ENCODE data around the gene GALC.

GALC gene

GRCh38 chr14:87998482-87998881 lies 5.5 kb upstream of the GALC start:
- Histone ChIP-seq H4K12ac (ENCODE audit: low read depth, low read length) (no peak overlapping the region), H2AK5ac (ENCODE audit: low read length) (no peak overlapping the region), H3K4me1 (ENCODE audit: control insufficient read depth in 1 of 2, insufficient read depth in 2 of 2, low read length in 2 of 2) (peaks cover 3 to 6% of the 10 kb centered on the region in 2 experiments), H3K27me3 (ENCODE audit: insufficient read depth, low read length) (no peaks in the 10 kb centered on the region), H2BK120ac (ENCODE audit: insufficient read depth, low read length, poor library complexity) (no peak overlapping the region), H3K9ac (ENCODE audit: low read length) (no peak overlapping the region), H3K4me2 (ENCODE audit: low read length) (no peak overlapping the region), H3K9me3 (ENCODE audit: insufficient read depth, low read depth, low read length) (no peaks in the 10 kb centered on the region), H4K91ac (ENCODE audit: low read depth, low read length) (no peak overlapping the region), H2AFZ (ENCODE audit: insufficient read depth, low read length, poor library complexity) (no peak overlapping the region), H3K79me2 (ENCODE audit: control insufficient read depth, insufficient read depth, low read length, poor library complexity) (no peaks in the 10 kb centered on the region), H3K18ac (ENCODE audit: low read length) (no peak overlapping the region), H2BK12ac (ENCODE audit: low read length) (no peak overlapping the region), H3K23ac (ENCODE audit: low read length) (no peak overlapping the region), H4K8ac (ENCODE audit: low read depth, low read length) (no peak overlapping the region), H3K79me1 (ENCODE audit: low read length) (peaks cover 2% of the 10 kb centered on the region), H2BK5ac (ENCODE audit: low read depth, low read length, poor library complexity) (no peak overlapping the region), H3K4ac (ENCODE audit: low read depth, low read length) (no peak overlapping the region), H3K36me3 (ENCODE audit: control insufficient read depth in 1 of 2, insufficient read depth in 2 of 2, low read length in 2 of 2) (no peaks in the 10 kb centered on the region), H3K14ac (ENCODE audit: low read length) (no peak overlapping the region), H3K4me3 (ENCODE audit: low read depth, low read length) (no peak overlapping the region), H3K27ac (ENCODE audit: low read depth, low read length) (no peak overlapping the region)
- DNase-seq: no peak

GRCh38 chr14:87996291-87996592 lies 3.3 kb upstream of the GALC start:
- Histone ChIP-seq H3K14ac (ENCODE audit: low read length) (no peak overlapping the region), H3K9me3 (ENCODE audit: insufficient read depth, low read depth, low read length) (no peaks in the 10 kb centered on the region), H4K91ac (ENCODE audit: low read depth, low read length) (no peak overlapping the region), H3K9ac (ENCODE audit: low read length) (no peak overlapping the region), H3K4ac (ENCODE audit: low read depth, low read length) (no peak overlapping the region), H3K23ac (ENCODE audit: low read length) (no peak overlapping the region), H3K79me1 (ENCODE audit: low read length) (peaks cover 13% of the 10 kb centered on the region), H3K4me1 (ENCODE audit: control insufficient read depth in 1 of 2, insufficient read depth in 2 of 2, low read length in 2 of 2) (peaks cover 8 to 9% of the 10 kb centered on the region in 2 experiments), H4K8ac (ENCODE audit: low read depth, low read length) (no peak overlapping the region), H2BK5ac (ENCODE audit: low read depth, low read length, poor library complexity) (peak overlapping the region; percentile 64), H3K4me2 (ENCODE audit: low read length) (peak overlapping the region; percentile 40), H3K27ac (ENCODE audit: low read depth, low read length) (peak overlapping the region; percentile 12), H4K12ac (ENCODE audit: low read depth, low read length) (no peak overlapping the region), H2BK120ac (ENCODE audit: insufficient read depth, low read length, poor library complexity) (no peak overlapping the region), H3K4me3 (ENCODE audit: low read depth, low read length) (no peak overlapping the region), H2AK5ac (ENCODE audit: low read length) (no peak overlapping the region), H3K18ac (ENCODE audit: low read length) (no peak overlapping the region), H2BK12ac (ENCODE audit: low read length) (no peak overlapping the region), H3K36me3 (ENCODE audit: control insufficient read depth in 1 of 2, insufficient read depth in 2 of 2, low read length in 2 of 2) (no peaks in the 10 kb centered on the region), H2AFZ (ENCODE audit: insufficient read depth, low read length, poor library complexity) (no peak overlapping the region), H3K79me2 (ENCODE audit: control insufficient read depth, insufficient read depth, low read length, poor library complexity) (peaks cover 5% of the 10 kb centered on the region), H3K27me3 (ENCODE audit: insufficient read depth, low read length) (no peaks in the 10 kb centered on the region)
- DNase-seq: no peak
- no CpG with 5 or more reads among the region's 1 CpG for WGBS (ENCODE audit: extremely low coverage, insufficient coverage, insufficient read length)

GRCh38 chr14:87995500-87996290 lies 2.7 kb upstream of the GALC start:
- no CpG with 5 or more reads among the region's 6 CpGs for WGBS (ENCODE audit: extremely low coverage, insufficient coverage, insufficient read length)
- DNase-seq: peak in 1 of 2 donors; percentile 30
- Histone ChIP-seq H3K4me1 (ENCODE audit: control insufficient read depth in 1 of 2, insufficient read depth in 2 of 2, low read length in 2 of 2) (peaks cover 8 to 9% of the 10 kb centered on the region in 2 experiments), H4K8ac (ENCODE audit: low read depth, low read length) (no peak overlapping the region), H4K91ac (ENCODE audit: low read depth, low read length) (no peak overlapping the region), H2BK5ac (ENCODE audit: low read depth, low read length, poor library complexity) (peak overlapping the region; percentile 64), H4K12ac (ENCODE audit: low read depth, low read length) (no peak overlapping the region), H2AFZ (ENCODE audit: insufficient read depth, low read length, poor library complexity) (no peak overlapping the region), H3K27ac (ENCODE audit: low read depth, low read length) (peak overlapping the region; percentile 85), H3K4me2 (ENCODE audit: low read length) (peak overlapping the region; percentile 40), H3K36me3 (ENCODE audit: control insufficient read depth in 1 of 2, insufficient read depth in 2 of 2, low read length in 2 of 2) (no peaks in the 10 kb centered on the region), H3K27me3 (ENCODE audit: insufficient read depth, low read length) (no peaks in the 10 kb centered on the region), H3K4me3 (ENCODE audit: low read depth, low read length) (no peak overlapping the region), H2AK5ac (ENCODE audit: low read length) (no peak overlapping the region), H3K18ac (ENCODE audit: low read length) (no peak overlapping the region), H2BK12ac (ENCODE audit: low read length) (peak overlapping the region; percentile 59), H3K9me3 (ENCODE audit: insufficient read depth, low read depth, low read length) (no peaks in the 10 kb centered on the region), H3K9ac (ENCODE audit: low read length) (no peak overlapping the region), H3K14ac (ENCODE audit: low read length) (no peak overlapping the region), H3K79me2 (ENCODE audit: control insufficient read depth, insufficient read depth, low read length, poor library complexity) (peaks cover 5% of the 10 kb centered on the region), H2BK120ac (ENCODE audit: insufficient read depth, low read length, poor library complexity) (peak overlapping the region; percentile 18), H3K4ac (ENCODE audit: low read depth, low read length) (no peak overlapping the region), H3K79me1 (ENCODE audit: low read length) (peaks cover 13% of the 10 kb centered on the region), H3K23ac (ENCODE audit: low read length) (no peak overlapping the region)

GRCh38 chr14:87994974-87995373 lies 2.0 kb upstream of the GALC start:
- H3K27me3 ChIP-seq (ENCODE audit: insufficient read depth, low read length): no peaks in the 10 kb centered on the region
- no peak overlapping the region for H3K23ac ChIP-seq (ENCODE audit: low read length)
- no peak overlapping the region for H2BK12ac ChIP-seq (ENCODE audit: low read length)
- no peak for DNase-seq
- no peak overlapping the region for H3K4ac ChIP-seq (ENCODE audit: low read depth, low read length)
- no peak overlapping the region for H3K14ac ChIP-seq (ENCODE audit: low read length)
- H2BK120ac ChIP-seq (ENCODE audit: insufficient read depth, low read length, poor library complexity): no peak overlapping the region
- H3K9me3 ChIP-seq (ENCODE audit: insufficient read depth, low read depth, low read length): no peaks in the 10 kb centered on the region
- H3K79me1 ChIP-seq (ENCODE audit: low read length): peaks cover 13% of the 10 kb centered on the region
- no peak overlapping the region for H4K91ac ChIP-seq (ENCODE audit: low read depth, low read length)
- H3K4me1 ChIP-seq (ENCODE audit: control insufficient read depth in 1 of 2, insufficient read depth in 2 of 2, low read length in 2 of 2): peaks cover 8 to 9% of the 10 kb centered on the region in 2 experiments
- no peak overlapping the region for H2AFZ ChIP-seq (ENCODE audit: insufficient read depth, low read length, poor library complexity)
- no peak overlapping the region for H3K18ac ChIP-seq (ENCODE audit: low read length)
- no CpG with 5 or more reads among the region's 6 CpGs for WGBS (ENCODE audit: extremely low coverage, insufficient coverage, insufficient read length)
- peaks cover 5% of the 10 kb centered on the region for H3K79me2 ChIP-seq (ENCODE audit: control insufficient read depth, insufficient read depth, low read length, poor library complexity)
- no peak overlapping the region for H2AK5ac ChIP-seq (ENCODE audit: low read length)
- H3K27ac ChIP-seq (ENCODE audit: low read depth, low read length): peak overlapping the region; percentile 85
- no peaks in the 10 kb centered on the region for H3K36me3 ChIP-seq (ENCODE audit: control insufficient read depth in 1 of 2, insufficient read depth in 2 of 2, low read length in 2 of 2)
- no peak overlapping the region for H3K9ac ChIP-seq (ENCODE audit: low read length)
- H2BK5ac ChIP-seq (ENCODE audit: low read depth, low read length, poor library complexity): no peak overlapping the region
- no peak overlapping the region for H3K4me2 ChIP-seq (ENCODE audit: low read length)
- H4K12ac ChIP-seq (ENCODE audit: low read depth, low read length): no peak overlapping the region
- no peak overlapping the region for H4K8ac ChIP-seq (ENCODE audit: low read depth, low read length)
- no peak overlapping the region for H3K4me3 ChIP-seq (ENCODE audit: low read depth, low read length)

All from trophoblast cell (in vitro differentiated cells and primary cell).